NCI-H82 treated with DMSO at 0.1 percent for 48 hours (cell line): ENCODE data around the gene ADGRD1.
"Not testable (repeated sequence)": the region's sequence is repeated elsewhere in the genome, so short reads cannot be mapped to it uniquely, and the experiment has no call there.

ENCODE experiments used
- DNase-seq: peaks from one replicate; lab custom pipeline; 2025; ENCODE audit not compliant: unreplicated experiment; lab: John Stamatoyannopoulos, UW

Gene ADGRD1

GRCh38 chr12:131113568-131114270 is 160.0 kb downstream of the ADGRD1 start:
- DNase-seq = no peak

GRCh38 chr12:131114271-131114670 is 160.6 kb downstream of the ADGRD1 start:
- DNase-seq = no peak

GRCh38 chr12:131114942-131115584 is 161.4 kb downstream of the ADGRD1 start:
- DNase-seq = no peak

GRCh38 chr12:131115766-131116467 is 162.2 kb downstream of the ADGRD1 start:
- no peak for DNase-seq

- no peak for DNase-seq
Measured at GRCh38 chr12:131116468-131117117, 162.9 kb downstream of the ADGRD1 start.

- no peak for DNase-seq
Measured at GRCh38 chr12:131117438-131118245, 163.9 kb downstream of the ADGRD1 start.

- no peak for DNase-seq
Measured at GRCh38 chr12:131118371-131118770, 164.7 kb downstream of the ADGRD1 start.

GRCh38 chr12:131119345-131119744 is 165.6 kb downstream of the ADGRD1 start:
- DNase-seq = not testable (repeated sequence)

GRCh38 chr12:131119936-131120335 is 166.2 kb downstream of the ADGRD1 start:
- DNase-seq = no peak

- DNase-seq = no peak
Measured at GRCh38 chr12:131120831-131121271, 167.1 kb downstream of the ADGRD1 start.

- no peak for DNase-seq
Measured at GRCh38 chr12:131121705-131122405, 168.1 kb downstream of the ADGRD1 start.

GRCh38 chr12:131122631-131123030 is 168.9 kb downstream of the ADGRD1 start:
- no peak for DNase-seq

- no peak for DNase-seq
Measured at GRCh38 chr12:131123817-131124216, 170.1 kb downstream of the ADGRD1 start.

- peak; percentile 99 for DNase-seq
Measured at GRCh38 chr12:131124487-131125280, 171.0 kb downstream of the ADGRD1 start.

- no peak for DNase-seq
Measured at GRCh38 chr12:131126662-131127173, 173.0 kb downstream of the ADGRD1 start.

- no peak for DNase-seq
Measured at GRCh38 chr12:131128556-131128955, 174.8 kb downstream of the ADGRD1 start.

GRCh38 chr12:131128966-131129619 is 175.4 kb downstream of the ADGRD1 start:
- not testable (repeated sequence) for DNase-seq

GRCh38 chr12:131129839-131130238 is 176.1 kb downstream of the ADGRD1 start:
- no peak for DNase-seq
